Measurements from ENCODE around the gene SMURF2. TPM values are rescaled to one million over a fixed set of nuclear protein-coding genes. Genes with fewer than 3 reads are reported as not detected.

The SMURF2 gene
- total RNA-seq, 1 donor from 2014 or later, result 24.6 TPM

GRCh38 chr17:64535357-64535756, 126.8 kb downstream of the SMURF2 start:
- Mint-ChIP-seq H3K9me3 (no peaks in the 10 kb centered on the region), H3K36me3 (peaks cover 31% of the 10 kb centered on the region), H3K4me3 (no peak overlapping the region), H3K27ac (no peak overlapping the region), H3K4me1 (no peaks in the 10 kb centered on the region), H3K27me3 (ENCODE audit: insufficient read depth, low read depth) (peaks cover 2% of the 10 kb centered on the region)
- no peak overlapping the region for H2AFZ ChIP-seq (replicated peaks)
- H3K4me2 ChIP-seq, result no peak overlapping the region
- no peaks in the 10 kb centered on the region for H3K4me1 ChIP-seq
- no peaks in the 10 kb centered on the region for H3K79me2 ChIP-seq (ENCODE audit: low read depth)
- H4K20me1 ChIP-seq (ENCODE audit: low read depth), result no peaks in the 10 kb centered on the region
- no peak for TF ChIP-seq CTCF (IDR thresholded peaks at IDR 0.05)
- TF ChIP-seq EZH2 (IDR thresholded peaks at IDR 0.05), result no peak
- TF ChIP-seq EZH2phosphoT487 (IDR thresholded peaks at IDR 0.05), result no peak
- DNase-seq (ENCODE audit: low spot score), result no peak
- H3K9ac ChIP-seq, result no peak overlapping the region
- H3K27ac ChIP-seq, result no peak overlapping the region
- H3K36me3 ChIP-seq, result peaks cover 13% of the 10 kb centered on the region
- H3K4me3 ChIP-seq, result no peak overlapping the region
- no peaks in the 10 kb centered on the region for H3K9me3 ChIP-seq (ENCODE audit: low read depth)
- no peaks in the 10 kb centered on the region for H3K27me3 ChIP-seq
- H3F3A ChIP-seq (ENCODE audit: low read depth), result no peaks in the 10 kb centered on the region

GRCh38 chr17:64534187-64534586, 127.9 kb downstream of the SMURF2 start:
- TF ChIP-seq EZH2phosphoT487 (IDR thresholded peaks at IDR 0.05) (no peak), CTCF (IDR thresholded peaks at IDR 0.05) (no peak), EZH2 (IDR thresholded peaks at IDR 0.05) (no peak)
- Mint-ChIP-seq H3K27ac (no peak overlapping the region), H3K27me3 (ENCODE audit: insufficient read depth, low read depth) (peaks cover 2% of the 10 kb centered on the region), H3K36me3 (peaks cover 37% of the 10 kb centered on the region), H3K4me1 (no peaks in the 10 kb centered on the region), H3K4me3 (no peak overlapping the region), H3K9me3 (no peaks in the 10 kb centered on the region)
- no peak overlapping the region for H3K27ac ChIP-seq
- H3K9ac ChIP-seq, result no peak overlapping the region
- no peaks in the 10 kb centered on the region for H4K20me1 ChIP-seq (ENCODE audit: low read depth)
- H3K4me1 ChIP-seq, result no peaks in the 10 kb centered on the region
- H3K36me3 ChIP-seq, result peaks cover 18% of the 10 kb centered on the region
- no peak overlapping the region for H2AFZ ChIP-seq (replicated peaks)
- H3F3A ChIP-seq (ENCODE audit: low read depth), result no peaks in the 10 kb centered on the region
- H3K79me2 ChIP-seq (ENCODE audit: low read depth), result no peaks in the 10 kb centered on the region
- DNase-seq (ENCODE audit: low spot score), result no peak
- H3K4me3 ChIP-seq, result no peak overlapping the region
- no peaks in the 10 kb centered on the region for H3K9me3 ChIP-seq (ENCODE audit: low read depth)
- no peaks in the 10 kb centered on the region for H3K27me3 ChIP-seq
- H3K4me2 ChIP-seq, result no peak overlapping the region

GRCh38 chr17:64533784-64534183, 128.3 kb downstream of the SMURF2 start:
- H3K27ac ChIP-seq, result no peak overlapping the region

More at GRCh38 chr17:64533784-64534183, 128.3 kb downstream of the SMURF2 start:
- no peaks in the 10 kb centered on the region for H3K79me2 ChIP-seq (ENCODE audit: low read depth)
- Mint-ChIP-seq H3K27ac (no peak overlapping the region), H3K27me3 (ENCODE audit: insufficient read depth, low read depth) (peaks cover 2% of the 10 kb centered on the region), H3K36me3 (peaks cover 37% of the 10 kb centered on the region), H3K4me3 (no peak overlapping the region), H3K9me3 (no peaks in the 10 kb centered on the region), H3K4me1 (no peaks in the 10 kb centered on the region)
- no peaks in the 10 kb centered on the region for H4K20me1 ChIP-seq (ENCODE audit: low read depth)
- no peaks in the 10 kb centered on the region for H3K4me1 ChIP-seq
- H3K9ac ChIP-seq, result no peak overlapping the region
- H3K27me3 ChIP-seq, result no peaks in the 10 kb centered on the region
- no peak for DNase-seq (ENCODE audit: low spot score)
- no peak overlapping the region for H3K4me2 ChIP-seq
- no peak for TF ChIP-seq EZH2 (IDR thresholded peaks at IDR 0.05)
- TF ChIP-seq CTCF (IDR thresholded peaks at IDR 0.05), result no peak
- no peak for TF ChIP-seq EZH2phosphoT487 (IDR thresholded peaks at IDR 0.05)
- no peaks in the 10 kb centered on the region for H3F3A ChIP-seq (ENCODE audit: low read depth)
- H3K4me3 ChIP-seq, result no peak overlapping the region
- H3K9me3 ChIP-seq (ENCODE audit: low read depth), result no peaks in the 10 kb centered on the region
- peaks cover 22% of the 10 kb centered on the region for H3K36me3 ChIP-seq
- H2AFZ ChIP-seq (replicated peaks), result no peak overlapping the region

Measured in neural progenitor cell (in vitro differentiated cells).